Activated T-cell treated with anti-CD3 and anti-CD28 coated beads, Interleukin-2, amount 50 U/mL, for 4 hours (primary cell): ENCODE results near the gene GOLT1A. TPM values are rescaled to one million over a fixed set of nuclear protein-coding genes. Genes with fewer than 3 reads are reported as not detected.

Experiments used
- ATAC-seq, 2 donors: fragments of 200-7000 bp; cut with Tn5 transposase; one replicate each; pipeline ENCODE4 v1.10.0; 2021
- DNase-seq: peaks from one replicate; pipeline ENCODE4 v3.0.0-alpha.2; 2020
- H3K27me3 Mint-ChIP-seq: one replicate; pipeline ENCODE4 v1.8.0; 2021; ENCODE audit warnings: low read depth, mixed read lengths
- H3K36me3 Mint-ChIP-seq: one replicate; pipeline ENCODE4 v1.8.0; 2022; ENCODE audit warnings: mixed read lengths; ENCODE audit not compliant: insufficient read depth
- H3K4me1 Mint-ChIP-seq: one replicate; pipeline ENCODE4 v1.8.0; 2021; ENCODE audit warnings: low read depth, mixed read lengths
- H3K4me3 Mint-ChIP-seq: one replicate; pipeline ENCODE4 v1.8.0; 2021; ENCODE audit warnings: mild to moderate bottlenecking, moderate library complexity, mixed read lengths
- H3K9me3 Mint-ChIP-seq: one replicate; pipeline ENCODE4 v1.8.0; 2021; ENCODE audit warnings: mixed read lengths
- total RNA-seq, 3 donors: library from RNA; stranded (reverse); gene quantifications; one replicate each; pipeline ENCODE4 v1.2.1, GENCODE V29; 2021

Gene GOLT1A
- total RNA-seq, 3 donors from 2014 or later = not detected

DNA sequence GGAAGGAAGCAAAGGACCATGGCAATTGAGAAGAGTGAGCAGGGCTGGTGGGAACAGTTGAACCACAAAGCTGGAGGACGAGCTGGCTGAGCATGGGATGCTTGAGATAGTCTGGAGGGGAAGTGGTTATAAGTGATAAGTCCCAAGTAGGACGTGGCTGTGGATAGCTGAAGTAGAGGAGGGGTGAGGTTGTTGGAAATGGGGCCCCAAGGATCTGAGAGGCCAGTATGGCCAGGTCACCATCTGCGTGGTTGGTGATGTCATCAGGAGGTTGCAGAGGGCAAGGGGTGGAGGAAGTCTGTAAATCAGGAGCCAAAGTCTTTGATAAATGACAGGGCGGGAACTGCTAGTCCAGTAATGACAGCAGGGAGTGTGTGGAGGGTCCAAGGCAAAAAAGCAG lies 36.7 kb downstream of the GOLT1A start:
- H3K4me1 Mint-ChIP-seq = no peaks in the 10 kb centered on the region

DNA sequence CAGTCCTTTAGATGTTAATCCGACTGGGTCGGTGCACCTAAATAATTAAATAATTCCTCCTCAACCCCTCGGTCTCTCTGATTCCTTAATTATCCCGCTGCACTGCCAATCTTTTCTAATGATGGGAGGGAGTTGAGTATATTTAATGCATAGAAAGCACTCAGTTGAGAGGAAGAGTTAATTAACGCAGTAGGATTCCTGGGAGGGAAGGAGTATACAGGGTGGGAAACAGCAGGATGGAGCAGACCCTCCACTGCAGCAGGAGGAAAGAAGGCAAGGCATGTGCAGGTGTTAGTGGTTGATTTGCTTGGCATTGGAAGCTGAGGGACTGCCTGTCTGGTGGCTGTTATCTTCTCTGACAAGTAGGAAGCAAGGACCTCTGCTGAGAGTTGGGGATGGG lies 37.7 kb downstream of the GOLT1A start:
- Mint-ChIP-seq H3K9me3 (peaks cover 7% of the 10 kb centered on the region), H3K27me3 (peaks cover 4% of the 10 kb centered on the region), H3K36me3 (no peaks in the 10 kb centered on the region), H3K4me3 (no peak overlapping the region), H3K4me1 (no peaks in the 10 kb centered on the region)
- no peak for DNase-seq
- ATAC-seq = no peak

More for the DNA sequence above, 36.7 kb downstream of the GOLT1A start:
- no peak for ATAC-seq
- no peak for DNase-seq
- peaks cover 4% of the 10 kb centered on the region for H3K27me3 Mint-ChIP-seq
- peaks cover 4% of the 10 kb centered on the region for H3K9me3 Mint-ChIP-seq
- no peak overlapping the region for H3K4me3 Mint-ChIP-seq
- H3K36me3 Mint-ChIP-seq = no peaks in the 10 kb centered on the region

DNA sequence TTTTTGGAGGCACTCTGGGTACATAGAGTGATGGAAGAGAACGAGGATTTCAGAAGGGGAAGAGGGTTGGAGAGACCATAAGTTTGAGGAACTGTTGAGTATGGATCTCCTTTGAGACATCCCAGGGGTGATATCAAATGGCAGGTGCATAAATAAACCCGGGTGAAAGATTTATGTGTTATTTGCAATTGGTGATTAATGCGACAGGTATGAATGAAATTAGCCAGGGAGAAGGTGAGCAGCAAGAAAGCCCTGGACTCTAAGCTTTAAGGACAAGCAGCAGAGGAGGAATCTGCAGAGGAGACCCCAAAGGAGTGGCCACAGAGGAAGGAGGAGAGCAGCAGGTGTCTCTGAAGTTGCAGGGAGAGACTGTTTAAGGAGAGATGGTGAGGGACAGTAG lies 38.8 kb downstream of the GOLT1A start:
- peaks cover 12% of the 10 kb centered on the region for H3K9me3 Mint-ChIP-seq
- no peaks in the 10 kb centered on the region for H3K4me1 Mint-ChIP-seq
- DNase-seq = no peak
- no peak overlapping the region for H3K4me3 Mint-ChIP-seq
- no peak for ATAC-seq
- H3K27me3 Mint-ChIP-seq = peaks cover 4% of the 10 kb centered on the region
- H3K36me3 Mint-ChIP-seq = no peaks in the 10 kb centered on the region

DNA sequence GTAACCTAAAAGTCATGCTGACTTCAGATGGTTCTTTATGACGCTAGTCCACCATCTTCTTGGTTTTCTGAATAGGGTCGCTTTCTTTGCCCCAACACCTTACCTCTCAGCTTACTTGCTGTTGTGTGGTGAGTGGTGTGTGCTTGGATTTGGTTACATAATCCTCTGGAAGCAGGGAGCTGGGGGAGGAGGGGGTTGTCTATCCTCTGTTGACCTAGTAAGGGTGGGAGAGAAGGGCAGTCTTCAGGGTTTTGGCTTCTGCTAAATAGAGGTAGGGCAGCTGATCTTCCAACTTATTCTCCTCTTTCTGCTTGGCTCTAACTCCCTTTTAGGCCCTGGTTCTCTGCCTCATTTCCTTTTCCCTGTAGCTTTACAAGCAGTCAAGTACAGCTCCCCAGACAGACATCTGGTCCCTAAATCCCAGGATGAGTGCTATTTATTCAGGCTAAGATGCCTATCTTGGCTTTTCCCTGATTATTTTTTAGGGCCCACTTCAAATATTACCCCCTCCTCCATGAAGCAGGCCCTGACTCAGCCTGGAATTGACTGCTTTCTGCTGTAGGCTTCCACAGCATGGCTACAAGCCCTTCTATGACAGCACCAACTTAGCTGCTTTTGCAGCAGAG lies 41.3 kb downstream of the GOLT1A start:
- ATAC-seq = no peak
- Mint-ChIP-seq H3K9me3 (peaks cover 24% of the 10 kb centered on the region), H3K4me1 (no peaks in the 10 kb centered on the region), H3K36me3 (no peaks in the 10 kb centered on the region), H3K27me3 (peaks cover 4% of the 10 kb centered on the region), H3K4me3 (no peak overlapping the region)
- DNase-seq = no peak

DNA sequence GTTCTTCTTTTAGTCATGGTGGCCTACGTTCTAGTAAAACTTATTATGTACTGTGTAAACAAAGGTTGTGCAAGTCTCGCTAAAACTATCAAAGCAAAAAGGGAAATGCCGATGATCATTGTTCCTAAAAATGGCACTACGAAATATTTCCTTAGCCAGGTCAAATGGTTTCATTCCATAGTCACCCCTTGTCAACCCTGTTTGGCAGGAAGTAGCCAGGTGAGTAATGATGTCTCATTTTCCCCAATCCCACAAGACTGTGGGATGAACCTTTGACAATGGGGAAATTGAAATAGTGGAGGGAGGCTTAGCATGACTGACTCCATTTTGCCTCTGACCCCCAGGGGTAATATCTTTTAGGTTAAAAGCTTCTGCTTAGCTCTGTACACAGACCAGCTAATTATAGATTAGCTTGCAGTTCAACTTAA lies 42.0 kb downstream of the GOLT1A start:
- peaks cover 27% of the 10 kb centered on the region for H3K9me3 Mint-ChIP-seq
- H3K27me3 Mint-ChIP-seq = peaks cover 4% of the 10 kb centered on the region
- H3K36me3 Mint-ChIP-seq = no peaks in the 10 kb centered on the region
- H3K4me3 Mint-ChIP-seq = no peak overlapping the region
- no peaks in the 10 kb centered on the region for H3K4me1 Mint-ChIP-seq
- ATAC-seq = no peak
- no peak for DNase-seq

DNA sequence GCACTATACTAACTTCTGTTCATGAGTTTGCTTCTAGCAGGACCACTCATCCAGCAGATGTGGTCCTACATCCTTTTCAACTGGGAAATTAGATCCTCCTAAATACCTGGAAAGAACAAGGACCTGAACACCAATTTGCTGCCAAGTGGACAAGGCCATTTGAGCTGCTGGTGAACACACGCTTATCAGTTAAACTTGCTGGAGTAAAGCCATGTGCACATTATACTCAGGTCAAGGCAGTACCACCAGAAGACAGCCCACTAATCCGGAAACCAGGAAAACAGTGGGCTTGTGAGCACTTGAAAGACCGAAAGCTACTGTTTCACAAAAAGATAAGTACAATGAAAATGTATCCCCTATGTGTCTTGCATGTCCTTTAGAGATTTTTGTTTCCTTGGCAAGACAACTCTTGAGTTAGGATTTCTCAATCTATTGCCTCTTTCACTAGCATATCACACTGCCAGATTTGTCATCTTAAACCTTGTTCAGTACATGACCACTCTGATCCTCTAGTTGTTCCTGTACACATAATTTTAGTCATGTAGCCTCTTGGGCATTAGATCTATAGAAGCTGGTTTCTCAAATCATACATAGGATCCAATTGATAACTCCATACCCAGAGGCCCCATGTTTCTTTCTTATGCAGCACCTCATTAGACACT lies 43.2 kb downstream of the GOLT1A start:
- Mint-ChIP-seq H3K9me3 (peaks cover 27% of the 10 kb centered on the region), H3K4me3 (no peak overlapping the region), H3K27me3 (peaks cover 6% of the 10 kb centered on the region), H3K4me1 (no peaks in the 10 kb centered on the region), H3K36me3 (no peaks in the 10 kb centered on the region)
- ATAC-seq (no peak), DNase-seq (no peak)

DNA sequence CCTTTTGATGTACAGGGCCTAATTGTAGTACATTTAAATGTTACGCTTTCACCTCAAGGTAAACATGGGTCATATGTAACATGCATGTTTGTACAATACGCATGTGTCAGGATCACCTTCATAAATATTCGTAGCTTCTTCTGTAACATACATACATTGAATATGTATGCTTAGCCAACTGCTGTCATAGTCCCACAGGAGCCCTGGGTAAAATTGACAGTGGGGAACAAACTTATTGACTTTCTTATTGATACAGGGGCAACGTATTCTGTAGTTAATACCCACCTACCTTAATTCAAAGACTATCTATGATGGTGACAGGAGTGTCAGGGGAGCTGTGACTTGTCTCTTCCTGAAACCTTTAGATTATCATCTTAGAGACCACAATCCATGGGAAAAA lies 43.9 kb downstream of the GOLT1A start:
- Mint-ChIP-seq H3K4me1 (no peaks in the 10 kb centered on the region), H3K9me3 (peaks cover 27% of the 10 kb centered on the region), H3K4me3 (no peak overlapping the region), H3K27me3 (peaks cover 7% of the 10 kb centered on the region), H3K36me3 (no peaks in the 10 kb centered on the region)
- ATAC-seq (no peak), DNase-seq (no peak)

DNA sequence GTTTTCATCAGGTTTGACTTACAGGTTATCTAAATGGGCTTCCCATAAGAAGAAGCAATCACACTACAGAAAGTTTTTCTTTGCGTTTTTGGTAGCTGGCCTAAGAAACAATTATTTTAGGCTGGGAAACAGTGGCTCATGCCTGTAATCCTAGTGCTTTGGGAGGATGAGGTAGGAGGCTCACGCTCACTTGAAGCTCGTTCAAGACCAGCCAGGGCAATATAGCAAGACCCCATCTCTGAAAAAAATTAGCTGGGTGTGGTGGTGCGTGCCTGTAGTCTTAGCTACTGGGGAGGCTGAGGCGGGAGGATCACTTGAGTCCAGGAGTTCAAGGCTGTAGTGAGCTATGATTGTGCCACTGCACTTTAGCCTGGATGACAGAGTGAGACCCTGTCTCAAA lies 46.1 kb downstream of the GOLT1A start:
- no peaks in the 10 kb centered on the region for H3K4me1 Mint-ChIP-seq

DNA sequence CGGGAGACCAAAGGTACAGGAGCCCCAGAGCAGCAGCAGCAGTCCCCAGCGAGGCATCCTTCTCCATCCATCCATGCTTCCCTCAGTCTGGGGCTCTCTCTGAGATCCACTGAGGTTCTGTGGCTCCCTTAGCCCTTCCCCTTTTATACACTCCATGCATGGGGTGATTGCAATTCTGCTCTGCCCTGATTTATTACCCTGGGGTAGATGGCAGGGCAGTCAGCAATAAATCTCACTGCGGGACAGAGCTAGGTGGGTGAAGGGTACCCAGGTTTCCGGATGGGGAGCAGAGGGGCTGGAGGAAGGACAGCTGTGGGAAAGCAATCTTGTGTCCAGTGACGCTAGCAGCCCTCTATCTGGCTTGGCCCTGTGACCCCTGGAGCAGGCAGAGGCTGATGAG lies 47.6 kb downstream of the GOLT1A start, which contains the start of gene REN:
REN (minus strand) TSS at position 119 of the 400 bp plus-strand sequence; CDS start at position 75, 44 bp downstream.
- peaks cover 9% of the 10 kb centered on the region for H3K27me3 Mint-ChIP-seq
- ATAC-seq (no peak), DNase-seq (no peak)
- no peaks in the 10 kb centered on the region for H3K36me3 Mint-ChIP-seq
- H3K9me3 Mint-ChIP-seq = peaks cover 20% of the 10 kb centered on the region
- no peak within 1 kb of the TSS for H3K4me3 Mint-ChIP-seq
- H3K4me1 Mint-ChIP-seq = no peaks in the 10 kb centered on the region

More for the DNA sequence above, 46.1 kb downstream of the GOLT1A start:
- DNase-seq (no peak), ATAC-seq (no peak)
- H3K4me3 Mint-ChIP-seq = no peak overlapping the region
- no peaks in the 10 kb centered on the region for H3K36me3 Mint-ChIP-seq
- H3K9me3 Mint-ChIP-seq = peaks cover 23% of the 10 kb centered on the region
- H3K27me3 Mint-ChIP-seq = peaks cover 5% of the 10 kb centered on the region

DNA sequence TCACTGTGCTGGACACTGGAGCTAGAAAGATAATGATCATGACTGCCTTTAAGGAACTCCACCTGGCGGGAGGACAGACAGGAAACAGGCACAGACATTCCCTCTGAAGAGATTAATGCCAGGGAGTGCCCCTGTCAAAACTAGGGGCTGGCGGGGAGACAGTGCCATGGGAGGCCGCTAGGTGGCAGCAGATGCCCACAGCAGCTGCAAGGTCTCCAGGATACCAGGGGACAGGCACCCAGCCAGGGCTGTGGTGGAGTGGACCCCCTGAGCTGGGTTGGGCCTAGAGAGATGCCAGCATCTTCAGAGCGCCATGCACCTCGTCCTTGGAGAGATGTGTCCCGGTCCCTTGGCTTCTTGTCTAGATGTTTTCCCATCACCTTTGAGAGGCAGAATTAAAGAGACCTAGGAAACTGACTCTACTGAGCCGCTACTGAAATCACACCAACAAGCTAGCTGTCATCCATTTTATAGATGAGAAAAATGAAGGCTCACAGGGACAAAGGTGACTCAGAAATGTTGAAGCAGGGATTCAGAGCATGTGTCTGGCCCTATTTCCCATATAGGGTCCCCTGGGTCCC lies 51.2 kb downstream of the GOLT1A start:
- peak; percentile 82 for DNase-seq
- no peak overlapping the region for H3K4me3 Mint-ChIP-seq
- no peaks in the 10 kb centered on the region for H3K36me3 Mint-ChIP-seq
- H3K27me3 Mint-ChIP-seq = peaks cover 14% of the 10 kb centered on the region
- H3K9me3 Mint-ChIP-seq = peaks cover 4% of the 10 kb centered on the region
- peak; percentile 94 to 99 for ATAC-seq
- no peaks in the 10 kb centered on the region for H3K4me1 Mint-ChIP-seq

DNA sequence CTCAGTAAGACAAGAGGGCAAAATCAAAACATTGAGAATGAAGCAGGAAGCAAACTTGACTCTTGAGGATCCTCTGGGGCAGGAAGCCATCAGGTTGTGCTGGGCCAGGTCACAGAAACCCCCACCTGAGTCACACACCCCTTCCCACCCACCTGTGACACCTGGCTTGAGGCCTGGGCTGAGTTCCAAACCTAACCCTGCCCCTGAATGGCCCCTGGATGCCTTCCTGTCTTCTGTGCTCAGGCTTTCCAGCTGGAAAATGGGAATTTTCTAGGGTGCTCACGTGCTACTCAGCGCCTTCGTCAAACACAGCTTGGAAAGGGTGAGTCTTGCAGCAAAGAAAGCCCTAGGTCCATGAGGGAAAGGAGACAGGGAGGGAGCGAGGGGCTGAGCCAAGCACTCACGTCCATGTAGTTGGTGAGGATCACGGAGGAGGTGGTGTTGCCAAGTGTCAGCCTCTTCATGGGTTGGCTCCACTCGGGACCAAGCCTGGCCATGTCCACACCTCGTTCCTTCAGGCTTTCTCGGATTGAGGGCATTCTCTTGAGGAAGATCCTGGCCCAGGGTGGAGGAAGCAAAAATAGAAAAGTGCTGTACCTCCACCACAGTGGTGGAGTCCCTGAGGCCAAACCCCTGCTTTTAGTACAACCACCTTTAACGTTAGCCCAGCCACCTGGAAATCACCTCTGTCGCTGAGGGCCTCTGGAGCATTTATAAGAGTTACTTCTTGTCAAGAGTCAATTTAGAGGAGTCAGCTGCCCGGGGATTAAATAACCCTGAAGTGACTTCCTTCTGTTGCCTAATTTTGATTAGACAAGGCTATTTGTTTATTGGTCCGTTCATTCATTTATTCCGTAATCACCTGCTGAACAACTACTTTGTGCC lies 51.9 kb downstream of the GOLT1A start:
- Mint-ChIP-seq H3K4me3 (no peak overlapping the region), H3K9me3 (no peaks in the 10 kb centered on the region), H3K36me3 (no peaks in the 10 kb centered on the region), H3K4me1 (no peaks in the 10 kb centered on the region), H3K27me3 (peaks cover 14% of the 10 kb centered on the region)
- ATAC-seq (no peak), DNase-seq (no peak)

DNA sequence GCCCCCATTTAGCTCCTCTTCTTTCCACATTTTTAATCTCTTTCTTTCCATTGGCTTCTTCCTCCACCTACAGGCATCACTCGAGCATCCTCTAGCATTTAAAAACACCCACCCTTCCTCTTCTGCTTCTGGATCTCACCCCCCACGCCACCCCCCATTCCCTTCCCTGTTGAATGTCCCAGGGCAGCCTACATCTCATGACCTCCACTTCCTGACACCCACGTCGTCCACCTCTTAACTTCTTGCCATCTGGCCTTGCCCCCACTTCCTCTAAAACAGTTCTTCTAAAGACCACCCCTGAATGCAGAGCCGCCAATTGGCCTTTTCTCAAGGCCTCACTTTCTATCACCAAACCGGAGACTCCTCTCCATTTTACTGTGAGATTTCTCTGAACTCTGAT lies 55.8 kb downstream of the GOLT1A start:
- Mint-ChIP-seq H3K9me3 (no peaks in the 10 kb centered on the region), H3K4me1 (no peaks in the 10 kb centered on the region), H3K4me3 (no peak overlapping the region), H3K36me3 (no peaks in the 10 kb centered on the region), H3K27me3 (peaks cover 9% of the 10 kb centered on the region)
- DNase-seq = no peak
- ATAC-seq = no peak

DNA sequence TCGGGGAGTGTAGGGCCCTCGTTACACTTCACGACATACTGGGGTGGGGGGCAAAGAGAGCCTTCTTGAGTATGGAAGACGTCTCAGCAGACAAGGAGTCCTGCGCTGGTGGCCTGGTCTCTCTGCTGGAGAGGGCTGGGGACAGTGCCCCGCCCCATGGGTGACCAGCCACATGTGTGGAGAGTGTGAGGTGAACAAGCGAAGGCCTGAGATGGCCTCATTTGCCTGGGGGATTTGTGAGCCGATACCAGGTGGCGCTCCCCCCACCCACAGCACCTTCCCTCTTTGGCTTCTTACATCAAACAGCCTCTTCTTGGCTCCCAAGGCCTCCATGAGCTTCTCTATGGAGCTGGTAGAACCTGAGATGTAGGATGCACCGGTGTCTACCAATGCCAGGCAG lies 57.9 kb downstream of the GOLT1A start:
- Mint-ChIP-seq H3K27me3 (peaks cover 4% of the 10 kb centered on the region), H3K9me3 (no peaks in the 10 kb centered on the region), H3K4me1 (peaks cover under 1% of the 10 kb centered on the region), H3K4me3 (no peak overlapping the region), H3K36me3 (no peaks in the 10 kb centered on the region)
- no peak for DNase-seq
- ATAC-seq = no peak

DNA sequence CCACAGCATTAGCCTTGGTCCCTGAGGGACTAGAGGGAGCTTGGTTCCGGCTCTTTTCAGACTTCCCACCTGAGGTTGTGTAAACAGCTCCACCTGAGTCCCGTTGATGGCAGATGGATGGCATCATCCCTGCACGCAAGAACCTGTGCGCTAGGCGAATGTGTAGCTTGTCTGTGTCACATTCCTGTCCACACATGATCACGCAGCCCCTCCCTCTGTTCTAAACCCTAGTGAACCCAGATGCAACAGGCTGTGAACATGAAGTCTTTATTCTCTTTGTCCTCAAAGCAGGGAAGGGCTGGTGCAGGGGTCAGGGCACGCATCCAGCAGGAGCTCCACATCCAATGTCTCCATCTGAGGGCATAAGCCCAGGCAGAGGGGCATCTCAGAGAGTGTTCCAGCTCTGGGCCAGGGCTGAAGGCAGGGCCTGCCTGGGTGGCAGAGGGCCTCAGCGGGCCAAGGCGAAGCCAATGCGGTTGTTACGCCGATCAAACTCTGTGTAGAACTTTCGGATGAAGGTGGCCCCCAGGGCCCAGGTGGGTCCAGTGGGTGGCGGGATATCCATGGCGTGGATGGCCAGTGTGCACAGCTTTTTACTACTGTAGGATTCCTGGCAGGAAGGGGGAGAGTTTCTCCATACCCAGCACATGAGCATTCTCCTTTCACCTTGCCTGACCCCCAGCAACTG lies 59.1 kb downstream of the GOLT1A start:
- DNase-seq = no peak

More for the DNA sequence above, 59.1 kb downstream of the GOLT1A start:
- Mint-ChIP-seq H3K4me3 (no peak overlapping the region), H3K27me3 (peaks cover 1% of the 10 kb centered on the region), H3K36me3 (no peaks in the 10 kb centered on the region), H3K9me3 (no peaks in the 10 kb centered on the region), H3K4me1 (peaks cover 2% of the 10 kb centered on the region)
- no peak for ATAC-seq
